Measurements from ENCODE around the gene DNAI7.

GRCh38 chr12:25121110-25121509, 73.8 kb downstream of the DNAI7 start:
- no peak for TF ChIP-seq CTCF (IDR thresholded peaks at IDR 0.05)
- no peak for TF ChIP-seq ZFX (IDR thresholded peaks at IDR 0.05; ENCODE audit: borderline replicate concordance)
